Tibial artery (tissue), 4 donors: ENCODE results near the gene MSMP.

Experiments
- DNase-seq, 2 donors: peaks; one replicate each; pipeline ENCODE4 v3.0.0-alpha.2; 2019
- H3K27ac ChIP-seq, 2 donors: fragments of 200-600 bp; sonication (generic) in 1 of 2; 1 replicate in 1 of 2; 2 replicates in 1 of 2; pipeline ENCODE4 v1.5.1; 2018 to 2019; ENCODE audit warnings: mild to moderate bottlenecking in 1 of 2
- H3K27me3 ChIP-seq, 2 donors: fragments of 200-600 bp; sonication (generic) in 1 of 2; one replicate each; pipeline versions ENCODE4 v1.5.1 to v1.6.0; 2016 to 2019
- H3K36me3 ChIP-seq, 3 donors: fragments of 200-600 bp; sonication (generic) in 2 of 3; one replicate each; pipeline ENCODE4 v1.5.1; 2016 to 2019; ENCODE audit warnings: mild to moderate bottlenecking in 2 of 3
- H3K4me1 ChIP-seq, 4 donors: fragments of 200-600 bp; sonication (generic) in 2 of 4; 1 replicate in 3 of 4; 2 replicates in 1 of 4; pipeline ENCODE4 v1.5.1; 2016 to 2019
- H3K4me3 ChIP-seq, 2 donors: fragments of 200-600 bp; sonication (generic) in 1 of 2; 1 replicate in 1 of 2; 2 replicates in 1 of 2; pipeline ENCODE4 v1.5.1; 2018 to 2019; ENCODE audit warnings: mild to moderate bottlenecking in 2 of 2
- H3K9me3 ChIP-seq, 3 donors: fragments of 200-600 bp; sonication (generic) in 1 of 3; one replicate each; pipeline ENCODE4 v1.5.1; 2016 to 2019
- CTCF ChIP-seq, 2 experiments: fragments of 200-600 bp in 1 of 2; fragments of 450-650 bp in 1 of 2; IDR thresholded peaks; one replicate each; pipeline ENCODE4 v1.5.1; 2017 to 2019; ENCODE audit warnings: antibody characterized with exemption in 2 of 2, mild to moderate bottlenecking in 1 of 2, moderate library complexity in 1 of 2
- intact Hi-C: fragments of 100-400 bp; cut with DNase I; formaldehyde crosslinking; loops from one replicate; pipeline ENCODE4 v1.15.0; 2023; ENCODE audit warnings: low total_unique reads

MSMP gene

GRCh38 chr9:35756275-35757225 lies 2.5 kb upstream of the MSMP start:
- intact Hi-C loops = no loop called here

GRCh38 chr9:35755071-35755470 lies 995 bp upstream of the MSMP start:
- no peak for DNase-seq
- TF ChIP-seq CTCF (IDR thresholded peaks at IDR 0.05) = no peak
- no peaks in the 10 kb centered on the region for H3K27me3 ChIP-seq
- peaks cover 4 to 44% (median 36%) of the 10 kb centered on the region in 4 donors for H3K4me1 ChIP-seq
- H3K9me3 ChIP-seq = no peaks in the 10 kb centered on the region
- H3K36me3 ChIP-seq = peaks cover 26 to 48% (median 39%) of the 10 kb centered on the region in 3 donors
- H3K4me3 ChIP-seq = no peak overlapping the region
- H3K27ac ChIP-seq = no peak overlapping the region
- intact Hi-C loops = no loop called here

More at GRCh38 chr9:35756275-35757225, 2.5 kb upstream of the MSMP start:
- peaks cover 4 to 47% (median 28%) of the 10 kb centered on the region in 4 donors for H3K4me1 ChIP-seq
- peaks cover 15 to 36% (median 29%) of the 10 kb centered on the region in 3 donors for H3K36me3 ChIP-seq
- TF ChIP-seq CTCF (IDR thresholded peaks at IDR 0.05) = peak in 1 of 2 experiments; percentile 41
- H3K9me3 ChIP-seq = no peaks in the 10 kb centered on the region
- H3K27me3 ChIP-seq = no peaks in the 10 kb centered on the region
- DNase-seq = peak in 1 of 2 donors; percentile 78
- peak overlapping the region; percentile 47 to 55 for H3K4me3 ChIP-seq
- H3K27ac ChIP-seq = peak overlapping the region; percentile 75 to 81

- no peak for DNase-seq
- H3K27me3 ChIP-seq = no peaks in the 10 kb centered on the region
- peaks cover 26 to 48% (median 39%) of the 10 kb centered on the region in 3 donors for H3K36me3 ChIP-seq
- no peak overlapping the region for H3K27ac ChIP-seq
- H3K9me3 ChIP-seq = no peaks in the 10 kb centered on the region
- no peak overlapping the region for H3K4me3 ChIP-seq
- no peak for TF ChIP-seq CTCF (IDR thresholded peaks at IDR 0.05)
- intact Hi-C loops = no loop called here
- peaks cover 4 to 36% (median 34%) of the 10 kb centered on the region in 4 donors for H3K4me1 ChIP-seq
Measured at GRCh38 chr9:35753466-35753865, 610 bp downstream of the MSMP start.

- H3K27me3 ChIP-seq = no peaks in the 10 kb centered on the region
- intact Hi-C loops = no loop called here
- no peaks in the 10 kb centered on the region for H3K9me3 ChIP-seq
- peak overlapping the region; percentile 62 to 91 for H3K4me3 ChIP-seq
- no peak for DNase-seq
- peak overlapping the region; percentile 79 to 91 for H3K27ac ChIP-seq
- peaks cover 26 to 48% (median 39%) of the 10 kb centered on the region in 3 donors for H3K36me3 ChIP-seq
- peaks cover 0 to 44% (median 43%) of the 10 kb centered on the region in 4 donors for H3K4me1 ChIP-seq
- TF ChIP-seq CTCF (IDR thresholded peaks at IDR 0.05) = no peak
Measured at GRCh38 chr9:35750256-35750531, 3.9 kb downstream of the MSMP start.

- Histone ChIP-seq H3K4me1 (peaks cover 0 to 49% (median 45%) of the 10 kb centered on the region in 4 donors), H3K9me3 (no peaks in the 10 kb centered on the region), H3K36me3 (peaks cover 26 to 48% (median 39%) of the 10 kb centered on the region in 3 donors), H3K4me3 (peak overlapping the region; percentile 62 to 91), H3K27ac (peak overlapping the region; percentile 79 to 91), H3K27me3 (no peaks in the 10 kb centered on the region)
- DNase-seq = no peak
- intact Hi-C loops = loop anchor here (10.0 kb wide), 1 partner anchor 65 kb away; the partner anchor contains the start of genes HINT2 and SPAG8
- no peak for TF ChIP-seq CTCF (IDR thresholded peaks at IDR 0.05)
Measured at GRCh38 chr9:35749515-35750255, 4.4 kb downstream of the MSMP start.
